T-helper 1 cell treated with Interleukin-12 subunit alpha and Interleukin-12 subunit beta and Interleukin-4 antibody, amounts not matched to agents 30 ng/mL and 1 ng/mL, for 36 hours (primary cell): Measurements from ENCODE around the gene FAM200C. TPM values are rescaled to one million over a fixed set of nuclear protein-coding genes. Genes with fewer than 3 reads are reported as not detected.

ENCODE experiments used
- intact Hi-C: fragments of 100-400 bp; cut with micrococcal nuclease; formaldehyde crosslinking; loops from one replicate; pipeline ENCODE4 v1.15.1; 2024
- total RNA-seq: library from RNA; stranded (reverse); gene quantifications from 2 replicates; pipeline ENCODE4 v1.2.3, GENCODE V29; 2022

The FAM200C gene
- total RNA-seq, result 0.51 and 0.81 TPM in 2 replicates

DNA sequence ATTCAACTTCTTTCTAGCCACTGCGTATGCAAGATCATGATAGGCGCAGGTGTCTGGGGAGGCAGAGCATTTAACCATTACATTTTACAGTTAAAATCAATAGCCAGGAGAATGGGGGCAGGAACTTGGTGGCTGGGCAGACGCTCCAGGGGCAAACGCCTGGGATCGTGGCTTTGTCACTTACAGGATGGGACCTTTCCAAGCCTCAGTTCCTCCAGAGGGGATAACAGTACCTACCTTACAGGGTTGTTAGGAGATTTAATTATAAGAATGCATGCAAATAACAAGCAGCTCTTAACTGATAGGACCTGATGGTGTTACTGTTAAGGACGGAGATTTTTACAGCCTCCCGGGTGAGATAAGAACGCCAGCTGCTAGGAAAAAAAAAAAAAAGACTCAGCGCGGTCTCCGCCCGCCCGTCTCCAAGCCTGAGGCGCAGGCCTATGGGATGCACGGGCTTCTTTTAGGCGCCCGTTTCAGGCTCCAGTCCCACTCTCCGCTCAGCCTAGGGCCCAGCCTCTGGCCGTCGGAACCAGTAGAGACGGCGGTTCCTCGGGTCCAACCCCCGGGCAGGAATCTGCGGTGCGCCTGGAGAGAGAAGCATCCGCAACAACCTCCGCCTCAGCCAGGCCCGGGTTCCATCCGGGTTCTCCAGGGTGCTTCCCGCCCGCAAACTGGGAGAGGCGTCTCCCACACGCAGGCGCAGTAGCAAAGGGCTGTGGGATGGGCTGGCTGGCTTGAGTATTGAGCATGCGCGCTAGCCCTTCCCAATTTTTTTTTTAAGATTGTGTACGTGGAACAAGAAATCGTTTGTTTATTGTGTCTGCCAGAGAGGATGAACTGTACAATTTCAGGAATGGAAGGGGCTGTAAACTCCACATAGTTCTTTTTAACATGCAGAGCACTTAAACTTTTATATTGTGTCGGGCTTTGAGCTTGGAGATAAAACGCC lies at the start of gene FAM200C:
FAM200C (minus strand) TSS at position 653 of the 952 bp plus-strand sequence. CDS start 4,564 bp downstream, outside the sequence.
- intact Hi-C loops, result loop anchor here (1.0 kb wide), 2 partner anchors 19 to 280 kb away; partner anchors contain the start of gene PWWP2A

DNA sequence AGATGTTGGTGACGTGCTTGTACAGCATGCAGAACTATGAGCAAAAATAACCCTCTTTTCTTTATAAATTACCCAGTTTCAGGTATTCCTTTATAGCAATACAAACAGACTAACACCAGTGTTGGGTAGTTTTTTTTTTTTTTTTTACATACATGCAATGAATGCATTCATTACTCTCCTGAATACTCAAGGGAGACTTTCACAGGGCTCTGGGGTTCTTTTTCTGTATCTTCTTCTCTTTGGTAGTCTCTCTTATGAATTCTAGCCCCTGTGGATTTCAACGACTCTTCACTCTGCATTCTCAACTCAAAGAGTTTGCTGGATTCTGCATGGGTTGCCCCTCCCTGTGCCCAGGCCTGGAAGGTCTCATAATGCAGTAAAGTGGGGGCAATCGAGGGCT lies 49.6 kb upstream of the FAM200C start:
- intact Hi-C loops, result no loop called here

DNA sequence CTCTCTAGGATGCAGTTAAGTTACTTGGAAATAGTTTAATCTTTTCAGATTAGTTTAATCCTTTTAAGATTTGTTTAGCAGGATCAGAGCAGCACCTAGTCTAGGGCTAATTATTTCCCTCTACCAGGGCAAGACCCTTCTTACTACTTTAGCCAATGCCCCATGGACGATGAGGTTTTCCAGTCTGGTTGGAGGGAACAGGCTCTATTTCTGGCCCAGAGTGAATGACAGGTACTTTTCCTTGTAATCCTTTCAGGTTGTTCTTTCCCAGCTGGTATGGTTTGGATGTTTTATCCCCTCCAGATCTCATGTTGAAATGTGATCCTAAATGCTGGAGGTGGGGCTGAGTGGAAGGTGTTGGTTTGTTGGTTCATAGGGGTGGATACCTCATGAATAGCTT lies 49.0 kb upstream of the FAM200C start:
- intact Hi-C loops, result no loop called here

DNA sequence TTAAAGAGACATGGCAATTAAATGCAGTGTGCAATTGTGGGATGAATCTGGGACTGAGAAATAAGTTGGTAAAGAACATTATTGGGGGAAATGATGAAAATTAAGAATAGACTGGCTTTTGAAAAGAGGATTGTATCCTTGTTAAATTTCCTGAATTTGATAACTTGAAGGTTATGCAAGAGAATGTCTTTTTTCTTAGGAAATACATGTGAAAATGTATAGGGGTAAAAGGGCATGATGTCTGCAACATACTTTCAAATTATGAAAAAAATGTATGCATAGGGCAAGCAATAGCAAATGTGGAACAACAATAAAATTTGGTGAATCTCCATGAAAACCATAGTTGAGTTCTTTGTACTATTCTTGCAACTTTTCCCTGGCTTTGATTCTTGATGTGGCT lies 45.9 kb upstream of the FAM200C start:
- intact Hi-C loops, result loop anchor here (1.0 kb wide), 1 partner anchor 10 kb away; no protein-coding TSS in a partner anchor

DNA sequence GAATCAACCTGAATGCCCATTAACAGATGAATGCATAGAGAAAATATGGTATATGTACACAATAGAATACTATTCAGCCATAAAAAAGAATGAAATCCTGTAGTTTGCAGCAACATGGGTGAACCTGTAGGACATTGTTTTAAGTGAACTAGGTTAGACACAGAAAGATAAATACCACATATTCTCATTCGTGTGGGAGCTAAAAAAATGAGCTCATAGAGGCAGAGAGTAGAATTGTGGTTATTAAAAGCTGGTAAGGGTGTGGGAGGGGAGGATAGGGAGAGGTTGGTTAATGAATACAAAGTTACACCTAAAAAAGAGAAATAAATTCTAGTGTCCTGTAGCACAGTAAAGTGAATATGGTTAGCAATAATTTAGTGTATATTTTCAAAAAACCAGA lies 45.3 kb upstream of the FAM200C start:
- intact Hi-C loops, result no loop called here

DNA sequence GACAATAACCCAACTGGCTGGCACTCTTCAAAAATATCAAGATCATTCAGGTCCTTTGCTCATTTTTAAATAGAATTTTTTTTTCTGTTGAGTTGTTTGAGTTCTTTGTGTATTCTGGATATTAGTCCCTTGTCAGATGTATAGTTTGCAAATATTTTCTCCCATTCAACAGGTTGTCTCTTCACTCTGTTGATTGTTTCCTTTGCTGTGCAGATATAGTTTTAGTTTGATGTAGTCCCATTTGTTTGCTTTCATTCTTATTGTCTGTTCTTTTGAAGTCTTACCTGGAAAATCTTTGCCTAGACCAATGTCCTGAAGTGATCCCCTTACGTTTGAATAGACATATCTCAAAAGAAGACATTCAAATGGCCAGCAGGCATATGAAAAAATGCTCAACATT lies 44.6 kb upstream of the FAM200C start:
- intact Hi-C loops, result no loop called here

DNA sequence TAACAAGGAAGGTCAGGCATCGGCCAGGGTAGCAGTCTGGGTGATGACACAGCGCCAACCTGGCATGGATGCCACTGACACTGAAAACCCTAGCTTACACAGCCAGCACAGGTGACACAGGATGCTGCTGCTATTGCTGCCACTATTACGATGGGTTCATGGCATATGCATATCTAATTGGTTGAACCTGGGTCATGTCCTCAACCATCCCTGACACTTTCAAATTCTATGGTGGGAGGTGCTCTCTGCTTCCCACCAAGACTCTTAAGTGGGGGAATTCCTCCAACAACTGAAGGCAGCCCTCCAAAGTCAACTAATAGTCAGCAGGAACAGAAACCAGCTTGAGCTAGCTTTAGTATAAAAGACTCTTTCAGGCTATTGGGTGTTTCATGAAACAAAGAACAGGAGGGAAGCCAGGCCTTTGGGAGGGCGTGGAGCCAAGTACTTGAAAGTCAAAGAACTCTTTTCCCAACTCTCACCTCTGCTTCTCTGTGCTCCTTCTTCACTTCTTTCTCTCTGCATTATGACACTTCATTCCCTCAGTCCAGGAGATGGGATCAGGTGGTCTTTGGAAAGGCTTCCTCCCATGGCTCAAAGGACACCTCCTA lies 43.1 kb upstream of the FAM200C start:
- intact Hi-C loops, result no loop called here

DNA sequence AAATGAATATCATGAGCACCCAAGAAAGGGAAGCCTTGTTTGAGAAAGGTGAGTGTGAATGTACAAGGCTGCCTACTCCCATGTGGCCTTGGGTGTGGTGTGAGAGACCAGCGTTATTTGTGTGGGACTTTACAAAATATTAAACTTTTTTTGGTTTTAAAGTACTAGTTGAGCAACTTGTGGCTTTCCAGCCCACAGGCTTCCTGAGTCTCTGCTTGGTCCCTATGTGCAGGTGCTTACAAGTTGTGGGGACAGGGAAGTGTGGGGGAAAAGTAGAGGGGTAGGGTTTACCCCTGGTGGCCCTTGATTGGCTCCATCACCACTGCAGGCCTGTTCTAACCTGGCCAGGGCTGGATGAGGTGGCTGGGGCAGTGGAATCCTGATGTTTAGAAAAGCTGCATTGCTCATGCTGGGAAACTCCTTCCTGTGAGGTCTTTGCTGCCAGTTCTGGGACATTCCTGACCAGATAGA lies 41.5 kb upstream of the FAM200C start:
- intact Hi-C loops, result no loop called here

DNA sequence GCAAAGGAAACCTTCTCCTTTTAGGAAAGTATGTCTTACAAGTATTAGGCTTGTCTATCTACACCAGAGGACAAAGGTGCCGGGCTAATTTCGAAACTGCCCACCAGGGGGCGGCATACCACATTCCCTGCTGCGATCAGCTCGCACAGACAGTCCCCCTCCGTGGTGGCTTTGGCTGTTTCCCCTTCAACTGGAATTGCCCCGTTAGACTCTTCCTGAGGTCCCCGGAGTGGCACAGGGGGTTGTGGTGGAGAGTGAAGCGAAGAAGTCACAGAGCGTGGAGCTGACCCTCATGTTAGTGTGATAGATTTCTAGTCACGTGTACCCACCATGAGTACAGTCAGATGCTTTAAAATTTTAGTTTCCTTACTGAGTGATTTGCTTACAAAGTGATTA lies 39.3 kb upstream of the FAM200C start:
- intact Hi-C loops, result loop anchor here (1.0 to 10.0 kb wide), 11 partner anchors 20 to 1108 kb away; partner anchors contain the start of genes GABRB2 and SLU7

DNA sequence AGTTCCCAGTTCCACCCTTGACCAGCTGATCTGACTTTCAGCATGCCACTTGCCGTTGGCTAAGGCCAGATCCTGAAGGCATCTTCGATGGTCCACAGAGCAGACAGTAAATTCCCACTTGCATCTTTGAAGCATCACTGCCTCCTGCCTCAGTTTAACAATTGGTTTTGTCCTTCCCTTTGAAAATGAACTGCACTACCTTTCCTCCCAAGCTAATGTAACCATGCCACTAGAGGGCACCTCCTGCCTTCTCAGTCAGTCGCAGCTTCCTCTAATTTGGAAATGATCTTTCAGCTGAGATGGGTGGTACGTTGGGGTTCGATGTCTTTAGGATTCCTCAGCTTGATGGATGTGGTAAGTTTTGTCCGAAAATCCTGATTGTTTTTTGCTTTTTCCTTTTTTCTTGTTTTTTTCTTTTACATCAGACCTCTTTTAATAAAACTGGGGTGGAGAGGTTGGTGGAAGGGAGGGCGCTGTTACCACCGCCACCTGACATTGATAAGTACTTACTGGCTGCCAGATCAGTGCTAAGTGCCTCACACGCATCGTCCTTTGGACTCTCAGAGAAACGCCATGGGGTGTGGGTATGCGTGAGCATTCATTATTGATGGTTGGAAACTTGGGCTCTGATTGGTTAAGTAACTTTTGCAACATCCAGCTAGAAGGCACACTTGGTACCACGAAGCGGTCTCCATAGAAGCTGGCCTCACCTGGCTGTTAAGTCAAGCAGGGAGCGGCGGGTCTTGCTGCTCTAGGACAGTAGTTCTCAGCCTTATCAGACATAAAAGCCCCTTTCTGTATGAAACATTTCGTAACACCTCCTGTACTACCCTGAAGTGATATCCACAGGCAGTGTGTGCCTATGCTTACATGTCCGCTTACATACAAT lies 38.7 kb upstream of the FAM200C start:
- intact Hi-C loops, result loop anchor here (1.0 to 10.0 kb wide), 11 partner anchors 19 to 1109 kb away; partner anchors contain the start of genes GABRB2 and SLU7

DNA sequence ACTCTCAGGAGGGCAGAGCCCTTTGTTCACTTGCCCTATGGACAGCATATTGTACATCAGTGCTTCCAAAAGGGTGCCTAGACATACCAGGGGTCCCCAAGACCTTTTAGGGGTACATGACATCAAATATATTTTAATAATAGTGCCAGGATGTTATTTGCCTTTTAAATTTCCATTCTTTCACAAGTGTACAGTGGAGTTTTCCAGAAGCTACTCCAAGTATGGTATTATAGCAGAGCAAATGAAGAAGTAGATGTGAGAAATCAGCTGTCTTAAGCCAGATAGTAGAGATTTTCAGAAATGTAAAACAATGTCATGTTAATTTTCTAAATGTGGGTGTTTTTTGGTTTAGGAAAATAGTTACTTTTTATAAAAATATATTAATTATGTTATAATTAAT lies 37.4 kb upstream of the FAM200C start:
- intact Hi-C loops, result loop anchor here (5.0 to 10.0 kb wide), 5 partner anchors 188 to 1110 kb away; partner anchors contain the start of gene GABRB2

DNA sequence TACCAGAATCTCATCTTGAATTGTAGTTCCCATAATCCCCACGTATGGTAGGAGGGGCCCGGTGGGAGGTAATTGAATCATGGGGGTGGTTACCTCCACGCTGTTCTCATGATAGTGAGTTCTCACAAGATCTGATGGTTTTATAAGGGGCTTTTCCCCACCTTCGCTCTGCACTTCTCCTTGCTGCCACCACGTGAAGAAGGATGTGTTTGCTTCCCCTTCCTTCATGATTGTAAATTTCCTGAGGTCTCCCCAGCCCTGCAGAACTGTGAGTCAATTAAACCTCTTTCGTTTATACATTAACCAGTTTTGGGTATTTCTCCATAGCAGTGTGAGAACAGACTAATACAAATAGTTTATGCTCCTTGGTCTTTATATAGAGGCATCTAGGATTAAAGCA lies 36.8 kb upstream of the FAM200C start:
- intact Hi-C loops, result loop anchor here (5.0 to 10.0 kb wide), 5 partner anchors 188 to 1111 kb away; partner anchors contain the start of gene GABRB2

DNA sequence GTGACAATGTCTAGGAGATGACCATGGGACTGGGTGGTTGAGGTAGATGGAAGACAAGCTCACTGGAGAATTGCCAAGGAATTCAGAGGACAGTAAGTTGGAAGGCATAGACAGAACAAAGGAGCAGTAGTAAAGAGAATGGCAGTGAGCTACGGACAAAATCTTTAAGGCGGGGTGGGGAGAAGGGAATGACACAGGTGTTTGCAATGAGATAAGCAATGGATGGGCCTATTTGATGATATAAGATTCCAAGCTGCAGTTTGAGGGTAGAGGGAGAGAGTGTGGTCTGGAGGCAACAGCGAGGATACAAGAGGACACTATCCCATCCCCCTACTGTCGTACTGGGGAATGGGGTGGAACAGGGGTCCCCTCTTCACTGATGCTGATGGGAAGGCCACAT lies 36.2 kb upstream of the FAM200C start:
- intact Hi-C loops, result loop anchor here (5.0 to 10.0 kb wide), 5 partner anchors 189 to 1111 kb away; partner anchors contain the start of gene GABRB2

DNA sequence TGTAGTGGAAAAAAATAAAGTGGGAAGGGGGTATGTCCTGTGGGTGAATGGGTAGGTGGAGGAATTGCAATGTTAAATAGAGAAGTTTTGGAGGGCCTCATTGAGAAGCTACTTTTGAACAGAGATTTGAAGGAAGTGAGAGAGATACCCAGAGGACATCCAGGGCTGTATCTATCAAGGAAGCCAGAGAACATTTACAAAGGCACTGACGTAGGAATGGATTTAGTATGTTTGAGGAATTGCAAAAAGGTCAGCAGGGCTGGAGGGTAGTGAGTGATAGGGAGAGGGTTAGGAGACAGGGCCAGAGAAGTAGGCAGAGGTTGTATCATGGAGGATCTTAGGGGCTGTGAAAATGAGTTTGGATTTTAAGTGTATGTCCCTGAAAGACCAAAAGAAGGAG lies 35.7 kb upstream of the FAM200C start:
- intact Hi-C loops, result loop anchor here (5.0 to 10.0 kb wide), 5 partner anchors 189 to 1112 kb away; partner anchors contain the start of gene GABRB2

DNA sequence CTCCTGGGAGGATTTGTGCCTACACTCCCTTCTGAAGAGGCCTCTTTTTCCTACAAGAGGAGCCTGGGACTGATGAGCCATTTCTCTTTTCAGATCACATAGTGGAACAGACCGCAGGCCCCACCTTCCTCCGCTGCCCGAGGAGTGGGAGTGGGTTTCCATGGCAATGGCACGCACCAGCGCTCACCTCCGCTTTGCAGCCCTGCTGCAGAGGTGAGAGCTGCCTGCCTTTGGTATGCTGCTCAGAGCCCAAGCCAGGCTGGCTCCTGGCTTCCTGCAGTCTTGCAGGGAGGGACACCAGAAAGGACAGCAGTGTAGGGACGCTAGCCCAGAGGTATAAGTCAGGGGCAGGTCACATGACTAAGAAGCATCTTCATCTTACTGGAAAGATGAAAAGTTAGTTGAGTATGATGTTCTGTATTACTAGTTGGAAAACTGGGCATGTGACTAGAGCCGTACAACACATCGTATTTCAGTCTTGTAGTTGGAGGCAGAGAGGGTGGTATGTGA lies 34.2 kb upstream of the FAM200C start:
- intact Hi-C loops, result loop anchor here (10.0 kb wide), 2 partner anchors 191 to 251 kb away; no protein-coding TSS in a partner anchor

DNA sequence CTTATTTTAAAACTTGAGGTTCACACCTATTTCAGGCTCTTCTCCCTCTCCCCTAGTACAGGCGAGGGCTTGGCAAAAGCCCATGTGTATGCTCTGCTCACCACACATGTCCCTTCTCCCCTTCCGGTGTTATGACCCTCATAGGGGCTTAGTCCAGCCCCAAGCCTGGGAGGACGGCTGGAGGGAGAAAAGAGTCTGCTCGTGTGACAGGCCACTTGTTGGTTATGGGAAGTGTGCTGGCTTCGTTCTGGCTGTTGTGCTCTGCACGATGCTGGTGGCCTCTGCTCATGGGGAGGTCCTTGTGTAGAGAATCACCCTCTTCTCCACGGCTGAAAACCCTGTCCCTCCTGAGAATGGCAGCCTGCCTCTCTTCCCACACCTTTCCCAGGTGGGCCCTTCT lies 32.9 kb upstream of the FAM200C start:
- intact Hi-C loops, result loop anchor here (10.0 kb wide), 2 partner anchors 192 to 252 kb away; no protein-coding TSS in a partner anchor

DNA sequence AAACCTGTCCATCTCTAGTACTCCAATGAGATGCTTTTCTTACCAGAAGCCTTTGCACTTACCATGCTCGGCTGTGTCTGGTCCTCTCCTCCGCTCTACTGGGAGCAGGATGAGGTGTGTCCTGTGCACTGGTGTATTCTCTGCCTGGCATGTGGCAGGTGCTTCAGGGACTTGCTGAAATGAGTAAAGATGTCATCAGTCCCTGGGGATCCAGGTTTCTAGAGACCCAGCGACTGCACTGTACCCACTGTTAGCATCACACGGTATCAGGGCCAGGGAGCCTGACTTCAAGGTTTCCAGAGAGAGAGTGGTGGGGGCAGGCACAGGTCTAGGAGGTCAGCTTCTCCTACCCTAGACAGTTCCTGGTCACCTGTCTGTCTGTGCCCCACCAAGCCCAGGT lies 32.3 kb upstream of the FAM200C start:
- intact Hi-C loops, result loop anchor here (10.0 kb wide), 2 partner anchors 193 to 253 kb away; no protein-coding TSS in a partner anchor

DNA sequence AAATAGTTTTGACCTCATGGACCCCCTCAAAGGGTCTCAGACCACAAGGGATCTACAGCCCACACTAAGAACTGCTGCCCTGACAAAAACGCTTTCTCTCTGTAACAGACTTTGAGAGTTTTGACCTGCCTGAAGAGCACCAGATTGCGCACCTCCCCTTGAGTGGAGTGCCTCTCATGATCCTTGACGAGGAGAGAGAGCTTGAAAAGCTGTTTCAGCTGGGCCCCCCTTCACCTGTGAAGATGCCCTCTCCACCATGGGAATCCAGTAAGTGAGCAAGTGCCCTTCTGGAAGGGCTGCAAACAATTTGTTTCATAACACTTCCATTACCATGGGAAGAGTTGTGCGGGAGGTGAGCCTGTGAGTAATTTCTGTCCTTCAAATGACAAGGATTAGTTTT lies 27.8 kb upstream of the FAM200C start:
- intact Hi-C loops, result loop anchor here (10.0 kb wide), 1 partner anchor 653 kb away; no protein-coding TSS in a partner anchor

DNA sequence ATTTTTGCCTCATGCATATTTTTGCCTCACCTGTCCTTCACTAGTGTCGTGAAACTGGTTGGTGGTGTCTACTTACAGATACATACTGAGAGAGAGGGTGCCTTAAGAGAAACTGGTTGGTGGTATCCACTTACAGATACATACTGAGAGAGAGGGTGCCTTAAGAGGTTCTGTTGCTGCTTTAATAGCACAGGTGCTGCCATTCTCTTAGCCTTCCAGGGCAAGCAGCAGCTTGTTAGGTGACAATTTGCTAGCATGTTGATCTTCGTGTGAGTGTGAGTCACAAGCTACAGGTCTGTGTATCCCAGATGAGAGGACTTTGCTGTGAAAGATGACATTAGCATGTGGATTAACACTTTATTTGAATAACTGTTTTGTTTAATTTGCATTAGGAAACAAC lies 23.2 kb upstream of the FAM200C start:
- intact Hi-C loops, result loop anchor here (5.0 to 10.0 kb wide), 2 partner anchors 648 to 1124 kb away; partner anchors contain the start of gene GABRB2
